GM12878 (cell line): ENCODE data around the gene B3GNT2. TPM values are rescaled to one million over a fixed set of nuclear protein-coding genes. Genes with fewer than 3 reads are reported as not detected.

Source experiments
- ATAC-seq: fragments of 200-7000 bp; cut with Tn5 transposase; 3 replicates; pipeline ENCODE4 v1.9.1; 2020; ENCODE audit warnings: mild to moderate bottlenecking, moderate library complexity
- BruUV-seq: library from RNA; stranded (reverse); fragments of 400-500 nt; replicated peaks from 2 replicates; lab custom pipeline; 2021; lab: Mats Ljungman, UMichigan
- CTCF ChIA-PET: fragments of 300-600 bp; sonication (Branson Sonifier 250); formaldehyde crosslinking; extraction: SDS; loops from one replicate; lab custom pipeline; 2021; ENCODE audit warnings: inconsistent platforms; lab: Yijun Ruan, JAX
- POLR2A ChIA-PET: fragments of 350-600 bp; formaldehyde crosslinking; extraction: SDS; loops from one replicate; lab custom pipeline; 2021; ENCODE audit warnings: inconsistent platforms; lab: Charles Lee
- RAD21 ChIA-PET: fragments of 300-600 bp; sonication (Branson Sonifier 250); formaldehyde crosslinking; loops from one replicate; lab custom pipeline; 2023; ENCODE audit warnings: antibody characterized with exemption; ENCODE audit not compliant: unreplicated experiment; lab: Charles Lee
- SMC1A ChIA-PET: fragments of 300-600 bp; sonication (Branson Sonifier 250); formaldehyde crosslinking; loops from one replicate; lab custom pipeline; 2023; ENCODE audit not compliant: unreplicated experiment, uncharacterized antibody; lab: Charles Lee
- DNase-seq: peaks from one replicate; pipeline ENCODE4 v3.0.0-alpha.2; 2011; ENCODE audit warnings: low read depth, low spot score
- FAIRE-seq: peaks from 3 replicates; lab custom pipeline; 2011; peaks lifted over from hg19 to GRCh38; lab: Jason Lieb, UNC
- H2AFZ ChIP-seq: 2 replicates; pipeline ENCODE4 v1.6.0; 2011; ENCODE audit warnings: low read depth, low read length, control low read depth; ENCODE audit not compliant: control insufficient read depth
- H3K27ac ChIP-seq: 2 replicates; pipeline ENCODE4 v1.5.1; 2011; ENCODE audit warnings: control low read depth; ENCODE audit not compliant: control insufficient read depth, insufficient read depth
- H3K27me3 ChIP-seq, 2 experiments: replicated peaks in 1 of 2; 2 replicates each; pipeline versions ENCODE4 v1.6.0 to v1.6.1; 2011; ENCODE audit warnings: low read length in 1 of 2; ENCODE audit not compliant: control insufficient read depth in 2 of 2, insufficient read depth in 2 of 2
- H3K36me3 ChIP-seq, 2 experiments: 2 replicates each; pipeline ENCODE4 v1.5.1; 2011; ENCODE audit warnings: low read length in 1 of 2; ENCODE audit not compliant: control insufficient read depth in 2 of 2, insufficient read depth in 2 of 2
- H3K4me1 ChIP-seq: 2 replicates; pipeline ENCODE4 v1.6.1; 2011; ENCODE audit warnings: mild to moderate bottlenecking, low read length, moderate library complexity, mixed read lengths; ENCODE audit not compliant: control insufficient read depth, insufficient read depth
- H3K4me2 ChIP-seq: 2 replicates; pipeline ENCODE4 v1.6.0; 2011; ENCODE audit warnings: control low read depth; ENCODE audit not compliant: control insufficient read depth, insufficient read depth
- H3K4me3 ChIP-seq: fragments of 200-600 bp; sonication (generic); 2 replicates; pipeline ENCODE4 v1.5.1; 2016
- H3K79me2 ChIP-seq: 2 replicates; pipeline ENCODE4 v1.6.0; 2011; ENCODE audit warnings: low read length; ENCODE audit not compliant: control insufficient read depth, insufficient read depth
- H3K9ac ChIP-seq: 2 replicates; pipeline ENCODE4 v1.8.0; 2011; ENCODE audit warnings: low read length, control low read depth, mixed read lengths; ENCODE audit not compliant: control insufficient read depth, insufficient read depth
- H3K9me3 ChIP-seq: replicated peaks from 3 replicates; pipeline ENCODE4 v1.5.1; 2011; ENCODE audit warnings: mild to moderate bottlenecking, low read length; ENCODE audit not compliant: control insufficient read depth, insufficient read depth
- H4K20me1 ChIP-seq: 2 replicates; pipeline ENCODE4 v1.6.0; 2011; ENCODE audit not compliant: control insufficient read depth, insufficient read depth
- BCLAF1 ChIP-seq: fragments of 450-650 bp; IDR thresholded peaks from 2 replicates; pipeline ENCODE4 v1.6.1; 2017; ENCODE audit warnings: antibody characterized with exemption, mild to moderate bottlenecking, moderate library complexity
- CHD4 ChIP-seq: fragments of 200-600 bp; sonication (generic); IDR thresholded peaks from 2 replicates; pipeline ENCODE4 v1.6.1; 2016; ENCODE audit warnings: mild to moderate bottlenecking
- KLF5 ChIP-seq: fragments of 450-650 bp; IDR thresholded peaks from 2 replicates; pipeline ENCODE4 v1.6.1; 2014; ENCODE audit warnings: mild to moderate bottlenecking; ENCODE audit not compliant: partially characterized antibody
- NR2C1 ChIP-seq: fragments of 450-650 bp; IDR thresholded peaks from 2 replicates; pipeline ENCODE4 v1.6.1; 2017; ENCODE audit warnings: antibody characterized with exemption, mild to moderate bottlenecking, moderate library complexity
- SP1 ChIP-seq: IDR thresholded peaks from one replicate; pipeline ENCODE4 v1.6.1; 2011; ENCODE audit warnings: low read depth, low read length
- WGBS: methylation state at CpG from one replicate; pipeline ENCODE4 v1.1.6; 2016; ENCODE audit warnings: low lambda C conversion rate; ENCODE audit not compliant: insufficient replicate concordance, insufficient coverage; ENCODE audit errors: missing lambda C conversion rate; 5-methylcytosine and 5-hydroxymethylcytosine counted together
- in situ Hi-C: fragments of 300-500 bp; cut with MboI; formaldehyde crosslinking; loops from 9 replicates; pipeline ENCODE4 v1.14.3; 2018; ENCODE audit warnings: mixed read lengths
- intact Hi-C: fragments of 100-400 bp; cut with micrococcal nuclease; formaldehyde crosslinking; loops from one replicate; pipeline ENCODE4 v1.14.2; 2022; ENCODE audit not compliant: unreplicated experiment
- polyA plus RNA-seq, 11 experiments: library from polyadenylated mRNA; depleted of rRNA in 4 of 11; unstranded in 6 of 11; stranded (reverse) in 5 of 11; fragments of >200 nt; fragmentation: Nextera tagmentation in 4 of 11; fragmentation: Illumina TruSeq in 1 of 11; extraction: Ambion mirVana in 4 of 11; extraction: Trizol in 1 of 11; gene quantifications; 1 replicate in 1 of 11; 2 replicates in 10 of 11; pipeline versions ENCODE4 v1.2.1 to v1.2.3, GENCODE V29; 2011 to 2016; ENCODE audit warnings: inconsistent platforms in 2 of 11, missing spikeins in 2 of 11, low read depth in 1 of 11
- total RNA-seq, 4 experiments: library from RNA; depleted of rRNA in 3 of 4; stranded (reverse); fragments of >200 nt in 3 of 4; fragmentation: Illumina TruSeq in 1 of 4; extraction: Trizol in 1 of 4; gene quantifications; 2 replicates each; pipeline versions ENCODE4 v1.2.1 to v1.2.3, GENCODE V29; 2013 to 2021

B3GNT2 gene
- total and polyA plus RNA-seq, 10 of the 15 experiments (the other 5 are each of a cell fraction or from before 2014, with no cell fraction given), result 19.7 to 103 (median 76.3) TPM

DNA sequence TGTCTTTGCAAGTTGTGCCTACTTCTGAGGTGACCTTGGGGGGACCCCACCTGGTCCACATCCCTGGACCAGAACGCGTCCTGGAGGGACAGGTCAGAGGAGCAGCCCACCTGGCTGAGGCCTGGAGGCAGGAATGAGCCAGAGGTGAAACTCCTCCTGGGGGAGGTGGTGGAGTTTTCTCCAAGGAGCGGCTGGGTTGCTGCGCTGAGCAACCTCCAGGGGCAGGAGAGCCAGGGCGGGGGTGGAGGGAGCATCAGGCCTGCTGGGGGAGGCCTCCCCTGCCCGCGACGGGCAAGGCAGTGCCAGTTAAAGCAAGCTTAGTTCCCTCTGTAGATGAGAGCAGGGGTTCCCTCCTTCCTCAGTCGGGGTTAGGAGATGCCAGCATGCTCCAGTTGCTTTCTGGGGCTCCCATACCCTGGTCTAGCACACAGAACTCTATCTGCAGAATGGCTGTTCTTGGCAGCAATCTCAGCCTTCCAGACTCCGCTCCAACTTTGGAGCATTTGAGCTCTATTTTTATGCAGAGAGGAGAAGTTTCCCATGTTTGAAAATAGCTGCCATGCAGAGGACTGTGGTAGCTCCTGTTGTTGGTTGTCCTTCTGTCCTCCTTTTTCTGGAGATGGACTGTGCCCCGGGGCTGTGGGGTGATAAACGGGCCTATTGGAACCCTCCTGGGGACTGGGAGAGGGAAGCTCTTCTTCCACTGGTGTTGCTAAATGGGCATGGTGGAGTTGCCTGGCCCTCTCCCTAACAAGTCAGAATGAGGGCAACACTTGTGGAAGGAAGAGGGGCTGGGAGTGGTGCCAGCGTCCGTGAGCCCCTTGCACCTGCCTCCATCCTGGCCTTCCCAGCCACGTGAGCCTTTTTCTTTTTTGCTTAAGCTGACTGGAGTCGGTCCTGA lies 39.1 kb downstream of the B3GNT2 start:
- ChIA-PET CTCF (interaction anchor here (0.6 to 1.7 kb wide), 3 partner anchors 15 to 225 kb away, joined by 3 to 4 read pairs (median 3); no protein-coding TSS in a partner anchor), RAD21 (interaction anchor here (0.8 to 1.0 kb wide), 2 partner anchors 70 to 93 kb away, joined by 3 read pairs; no protein-coding TSS in a partner anchor), SMC1A (interaction anchor here (0.8 to 1.5 kb wide), 6 partner anchors 10 to 203 kb away, joined by 3 to 5 read pairs (median 3); no protein-coding TSS in a partner anchor)
- H3K4me2 ChIP-seq, result no peak overlapping the region
- no peaks in the 10 kb centered on the region; the same call in 1 of the 2 replicates for H3K79me2 ChIP-seq
- no peak overlapping the region for H3K9ac ChIP-seq
- H3K27me3 ChIP-seq, result no peaks in the 10 kb centered on the region
- H4K20me1 ChIP-seq, result no peaks in the 10 kb centered on the region
- intact Hi-C loops, result no loop called here
- in situ Hi-C loops, result no loop called here
- TF ChIP-seq BCLAF1, result no peak
- TF ChIP-seq NR2C1, result no peak
- no peak for TF ChIP-seq SP1
- TF ChIP-seq KLF5, result no peak
- no peak for TF ChIP-seq CHD4
- TF ChIP-seq, all 136 proteins: peak for 0
- DNase-seq (no peak), FAIRE-seq (no peak), ATAC-seq (no peak; the same call in 1 of the 3 replicates)
- Histone ChIP-seq H3K4me1 (no peaks in the 10 kb centered on the region), H3K36me3 (peaks cover 0 to 2% of the 10 kb centered on the region in 2 experiments; a peak in 2 of 4 replicates), H3K27ac (no peak overlapping the region), H3K9me3 (no peaks in the 10 kb centered on the region), H2AFZ (no peak overlapping the region), H3K4me3 (no peak overlapping the region)
- BruUV-seq, result no TSS peak
- POLR2A ChIA-PET, result no interaction called here
- 91% methylated on average over 13 of the region's 16 CpGs for WGBS
